SK-N-MC (cell line): Measurements from ENCODE around the gene CACNA1H.

Source experiments
- FOXP2 ChIP-seq: optimal IDR thresholded peaks from 2 replicates; pipeline ENCODE3; 2011; ENCODE audit warnings: mild to moderate bottlenecking, moderate library complexity; ENCODE audit not compliant: insufficient read depth; ENCODE audit errors: extremely low read length, control extremely low read depth
- POLR2AphosphoS5 ChIP-seq: IDR thresholded peaks from 2 replicates; pipeline ENCODE4 v1.6.1; 2012; ENCODE audit warnings: mild to moderate bottlenecking, low read depth, low read length, borderline replicate concordance

GRCh38 chr16:1159973-1160772 lies 7.3 kb downstream of the CACNA1H start:
- TF ChIP-seq POLR2AphosphoS5 (no peak), FOXP2 (no peak)
